Esophagus muscularis mucosa (tissue), 3 donors: ENCODE measurements around the gene ZBTB16.

ENCODE experiments used
- POLR2A ChIP-seq: fragments of 450-650 bp; IDR thresholded peaks from one replicate; pipeline ENCODE4 v1.6.1; 2017; ENCODE audit warnings: antibody characterized with exemption, moderate library complexity, mild to moderate bottlenecking, low read depth
- TF ChIP-seq, protein P1 (sequence below), 3 experiments: fragments of 200-600 bp in 2 of 3; fragments of 450-650 bp in 1 of 3; sonication (generic) in 2 of 3; IDR thresholded peaks; one replicate each; pipeline ENCODE4 v1.5.1; 2017 to 2019; ENCODE audit warnings: antibody characterized with exemption in 3 of 3, mild to moderate bottlenecking in 2 of 3, moderate library complexity in 1 of 3

DNA sequence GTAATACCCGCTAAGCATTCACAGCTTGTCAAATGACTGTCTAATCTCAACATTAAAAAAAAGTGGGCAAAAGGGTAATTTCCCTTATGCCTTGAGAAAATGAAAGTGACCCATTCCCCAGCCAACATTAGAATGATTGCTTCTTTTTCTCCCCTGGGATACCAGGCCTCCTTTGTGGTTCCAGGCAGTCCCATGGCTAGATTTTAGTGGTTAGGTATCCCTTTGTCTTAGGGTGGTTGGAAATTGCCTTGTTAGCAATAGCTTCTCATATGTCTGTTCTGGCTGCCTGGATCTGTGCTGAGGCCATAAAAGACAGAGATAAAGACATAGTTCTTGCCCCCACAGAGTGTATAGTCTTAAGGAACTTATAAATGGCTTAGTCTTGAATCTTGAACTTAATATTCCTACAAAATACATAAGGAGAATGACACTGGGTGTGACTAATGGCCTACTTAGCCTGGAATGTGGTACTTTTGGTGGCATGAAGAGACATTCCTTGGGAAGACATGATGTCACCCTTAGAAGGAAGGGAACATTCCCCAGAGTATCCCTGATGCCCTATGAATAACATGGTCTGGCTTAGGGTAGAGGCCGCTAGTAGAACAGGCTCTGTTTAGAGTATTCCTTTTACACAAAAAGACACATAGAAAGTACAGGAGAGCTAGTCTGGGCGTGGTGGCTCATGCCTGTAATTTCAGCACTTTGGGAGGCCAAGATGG is 90.3 kb downstream of the ZBTB16 start:
- TF ChIP-seq, protein P1, sequence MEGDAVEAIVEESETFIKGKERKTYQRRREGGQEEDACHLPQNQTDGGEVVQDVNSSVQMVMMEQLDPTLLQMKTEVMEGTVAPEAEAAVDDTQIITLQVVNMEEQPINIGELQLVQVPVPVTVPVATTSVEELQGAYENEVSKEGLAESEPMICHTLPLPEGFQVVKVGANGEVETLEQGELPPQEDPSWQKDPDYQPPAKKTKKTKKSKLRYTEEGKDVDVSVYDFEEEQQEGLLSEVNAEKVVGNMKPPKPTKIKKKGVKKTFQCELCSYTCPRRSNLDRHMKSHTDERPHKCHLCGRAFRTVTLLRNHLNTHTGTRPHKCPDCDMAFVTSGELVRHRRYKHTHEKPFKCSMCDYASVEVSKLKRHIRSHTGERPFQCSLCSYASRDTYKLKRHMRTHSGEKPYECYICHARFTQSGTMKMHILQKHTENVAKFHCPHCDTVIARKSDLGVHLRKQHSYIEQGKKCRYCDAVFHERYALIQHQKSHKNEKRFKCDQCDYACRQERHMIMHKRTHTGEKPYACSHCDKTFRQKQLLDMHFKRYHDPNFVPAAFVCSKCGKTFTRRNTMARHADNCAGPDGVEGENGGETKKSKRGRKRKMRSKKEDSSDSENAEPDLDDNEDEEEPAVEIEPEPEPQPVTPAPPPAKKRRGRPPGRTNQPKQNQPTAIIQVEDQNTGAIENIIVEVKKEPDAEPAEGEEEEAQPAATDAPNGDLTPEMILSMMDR (IDR thresholded peaks at IDR 0.05), result no peak
- TF ChIP-seq POLR2A, result no peak
